Natural killer cell treated with Interleukin-12 subunit alpha and Interleukin-12 subunit beta and Interleukin-15 and Interleukin-18, amount 100 ng/mL, for 72 hours (primary cell): Measurements from ENCODE around the gene TLL2. TPM values are rescaled to one million over a fixed set of nuclear protein-coding genes. Genes with fewer than 3 reads are reported as not detected.

Source experiments
- ATAC-seq, 2 donors: fragments of 150-1000 bp; cut with Tn5 transposase in 1 of 2; sonication (Bioruptor Pico), chemical (Tn5 transposase) in 1 of 2; 2 replicates each; pipeline ENCODE4 v1.10.0; 2021
- DNase-seq: peaks from one replicate; pipeline ENCODE4 v3.0.0; 2022; ENCODE audit warnings: low spot score
- H3K27ac Mint-ChIP-seq, 2 donors: 1 replicate in 1 of 2; 2 replicates in 1 of 2; pipeline ENCODE4 v1.8.0; 2022; ENCODE audit warnings: mixed read lengths in 2 of 2, mild to moderate bottlenecking in 1 of 2, moderate library complexity in 1 of 2
- H3K27me3 Mint-ChIP-seq, 2 donors: 1 replicate in 1 of 2; 2 replicates in 1 of 2; pipeline ENCODE4 v1.8.0; 2022; ENCODE audit warnings: mixed read lengths in 2 of 2
- H3K36me3 Mint-ChIP-seq: one replicate; pipeline ENCODE4 v1.8.0; 2022; ENCODE audit warnings: mixed read lengths
- H3K4me1 Mint-ChIP-seq, 2 donors: 1 replicate in 1 of 2; 2 replicates in 1 of 2; pipeline ENCODE4 v1.8.0; 2022; ENCODE audit warnings: low read depth in 2 of 2, mixed read lengths in 2 of 2, mild to moderate bottlenecking in 1 of 2
- H3K4me3 Mint-ChIP-seq: one replicate; pipeline ENCODE4 v1.8.0; 2022; ENCODE audit warnings: mixed read lengths
- H3K9me3 Mint-ChIP-seq: 2 replicates; pipeline ENCODE4 v1.8.0; 2022; ENCODE audit warnings: mixed read lengths
- total RNA-seq, 2 donors: library from RNA; stranded (reverse); gene quantifications; one replicate each; pipeline ENCODE4 v1.2.3, GENCODE V29; 2022

TLL2 gene
- total RNA-seq, 2 donors from 2014 or later = 0.57 to 2.8 TPM

DNA sequence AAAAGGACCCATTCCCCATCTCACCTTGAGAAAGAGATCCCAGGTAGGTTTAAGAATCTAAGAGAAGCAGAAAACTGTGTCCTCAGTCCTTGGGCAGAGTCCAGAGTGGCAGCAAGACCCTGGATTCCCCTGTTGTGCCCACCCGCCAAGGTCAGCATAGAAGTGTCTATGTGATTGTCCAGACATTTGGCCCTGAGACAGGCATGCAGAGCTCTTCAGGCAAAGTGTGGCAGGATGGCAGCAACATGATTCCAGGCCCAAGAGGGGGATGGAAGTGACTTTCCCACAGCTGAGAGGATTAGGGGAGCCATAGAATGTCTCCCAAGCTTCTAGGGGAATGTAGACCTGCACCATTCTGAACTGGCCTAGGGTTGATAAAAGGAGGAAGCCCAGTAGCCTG lies 115.8 kb downstream of the TLL2 start:
- Mint-ChIP-seq H3K4me1 (peaks cover 6 to 11% of the 10 kb centered on the region in 2 donors), H3K27me3 (peaks cover 31 to 35% of the 10 kb centered on the region in 2 donors), H3K27ac (no peak overlapping the region), H3K9me3 (no peaks in the 10 kb centered on the region), H3K36me3 (no peaks in the 10 kb centered on the region), H3K4me3 (no peak overlapping the region)
- DNase-seq (no peak), ATAC-seq (no peak)

- H3K36me3 Mint-ChIP-seq = no peaks in the 10 kb centered on the region
- H3K9me3 Mint-ChIP-seq = no peaks in the 10 kb centered on the region
- H3K4me1 Mint-ChIP-seq = peaks cover 6 to 11% of the 10 kb centered on the region in 2 donors
- no peak overlapping the region for H3K27ac Mint-ChIP-seq
- ATAC-seq = peak; percentile 68 to 73
- no peak for DNase-seq
- H3K4me3 Mint-ChIP-seq = no peak overlapping the region
- peaks cover 24 to 29% of the 10 kb centered on the region in 2 donors for H3K27me3 Mint-ChIP-seq
Measured at GRCh38 chr10:96395931-96396877, 117.5 kb downstream of the TLL2 start.

- no peak overlapping the region for H3K27ac Mint-ChIP-seq
- no peaks in the 10 kb centered on the region for H3K9me3 Mint-ChIP-seq
- no peak overlapping the region for H3K4me3 Mint-ChIP-seq
- no peaks in the 10 kb centered on the region for H3K36me3 Mint-ChIP-seq
- DNase-seq (no peak), ATAC-seq (no peak)
- H3K27me3 Mint-ChIP-seq = peaks cover 13 to 39% of the 10 kb centered on the region in 2 donors
- H3K4me1 Mint-ChIP-seq = no peaks in the 10 kb centered on the region
Measured at GRCh38 chr10:96390460-96390864, 123.3 kb downstream of the TLL2 start.

- Mint-ChIP-seq H3K27ac (no peak overlapping the region), H3K27me3 (peaks cover 13 to 38% of the 10 kb centered on the region in 2 donors), H3K36me3 (no peaks in the 10 kb centered on the region), H3K4me3 (no peak overlapping the region), H3K9me3 (no peaks in the 10 kb centered on the region), H3K4me1 (no peaks in the 10 kb centered on the region)
- DNase-seq (no peak), ATAC-seq (peak in 1 of 2 donors; percentile 50)
Measured at GRCh38 chr10:96389785-96390184, 123.9 kb downstream of the TLL2 start.

- DNase-seq = no peak
- H3K4me3 Mint-ChIP-seq = no peak overlapping the region
- no peaks in the 10 kb centered on the region for H3K4me1 Mint-ChIP-seq
- ATAC-seq = no peak
- no peaks in the 10 kb centered on the region for H3K36me3 Mint-ChIP-seq
- no peaks in the 10 kb centered on the region for H3K9me3 Mint-ChIP-seq
- H3K27ac Mint-ChIP-seq = no peak overlapping the region
- H3K27me3 Mint-ChIP-seq = peaks cover 17 to 30% of the 10 kb centered on the region in 2 donors
Measured at GRCh38 chr10:96387601-96388000, 126.1 kb downstream of the TLL2 start.

DNA sequence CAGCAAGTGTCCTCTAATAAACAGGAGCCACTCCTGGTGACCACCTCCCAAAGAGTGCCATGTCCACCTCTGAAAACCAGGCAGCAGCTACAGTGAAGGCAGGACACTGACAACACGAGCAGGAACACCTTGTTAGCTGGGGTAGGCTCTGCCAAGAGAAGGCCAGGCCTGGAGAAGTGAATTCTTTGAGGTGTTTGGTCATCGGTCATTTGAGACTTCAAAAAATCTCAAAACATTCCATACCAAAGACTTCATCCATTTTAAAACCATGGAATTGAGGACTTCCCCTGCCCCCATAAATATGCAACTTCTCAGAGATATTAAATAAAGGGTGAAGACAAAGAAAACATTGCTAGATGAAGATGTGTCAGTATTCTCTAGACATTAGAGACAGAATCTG lies 126.6 kb downstream of the TLL2 start:
- Mint-ChIP-seq H3K9me3 (no peaks in the 10 kb centered on the region), H3K4me3 (no peak overlapping the region), H3K27me3 (peaks cover 18 to 30% of the 10 kb centered on the region in 2 donors), H3K27ac (no peak overlapping the region), H3K4me1 (no peaks in the 10 kb centered on the region), H3K36me3 (no peaks in the 10 kb centered on the region)
- ATAC-seq = no peak
- DNase-seq = no peak

GRCh38 chr10:96384506-96384905 lies 129.2 kb downstream of the TLL2 start:
- H3K27me3 Mint-ChIP-seq = peaks cover 16 to 35% of the 10 kb centered on the region in 2 donors
- no peaks in the 10 kb centered on the region for H3K4me1 Mint-ChIP-seq
- no peak overlapping the region for H3K27ac Mint-ChIP-seq
- no peak overlapping the region for H3K4me3 Mint-ChIP-seq
- H3K36me3 Mint-ChIP-seq = no peaks in the 10 kb centered on the region
- ATAC-seq (peak in 1 of 2 donors; percentile 11), DNase-seq (no peak)
- no peaks in the 10 kb centered on the region for H3K9me3 Mint-ChIP-seq

- Mint-ChIP-seq H3K27ac (no peak overlapping the region), H3K9me3 (no peaks in the 10 kb centered on the region), H3K27me3 (peaks cover 9 to 17% of the 10 kb centered on the region in 2 donors), H3K4me1 (peaks cover 0 to under 1% of the 10 kb centered on the region in 2 donors), H3K36me3 (no peaks in the 10 kb centered on the region), H3K4me3 (no peak overlapping the region)
- no peak for DNase-seq
- ATAC-seq = no peak
Measured at GRCh38 chr10:96380821-96381220, 132.9 kb downstream of the TLL2 start.

- peaks cover 10 to 12% of the 10 kb centered on the region in 2 donors for H3K4me1 Mint-ChIP-seq
- ATAC-seq (no peak), DNase-seq (no peak)
- H3K4me3 Mint-ChIP-seq = no peak overlapping the region
- peaks cover 13 to 22% of the 10 kb centered on the region in 2 donors for H3K27me3 Mint-ChIP-seq
- H3K9me3 Mint-ChIP-seq = no peaks in the 10 kb centered on the region
- no peak overlapping the region for H3K27ac Mint-ChIP-seq
- H3K36me3 Mint-ChIP-seq = no peaks in the 10 kb centered on the region
Measured at GRCh38 chr10:96379758-96380157, 134.0 kb downstream of the TLL2 start.

GRCh38 chr10:96378741-96379140 lies 135.0 kb downstream of the TLL2 start:
- Mint-ChIP-seq H3K4me1 (peaks cover 13 to 15% of the 10 kb centered on the region in 2 donors), H3K27me3 (peaks cover 20 to 28% of the 10 kb centered on the region in 2 donors), H3K36me3 (no peaks in the 10 kb centered on the region), H3K9me3 (no peaks in the 10 kb centered on the region), H3K27ac (no peak overlapping the region), H3K4me3 (no peak overlapping the region)
- no peak for ATAC-seq
- no peak for DNase-seq

GRCh38 chr10:96377816-96378294 lies 135.9 kb downstream of the TLL2 start:
- H3K4me3 Mint-ChIP-seq = no peak overlapping the region
- ATAC-seq (no peak), DNase-seq (no peak)
- H3K4me1 Mint-ChIP-seq = peaks cover 13 to 15% of the 10 kb centered on the region in 2 donors
- H3K27ac Mint-ChIP-seq = no peak overlapping the region
- no peaks in the 10 kb centered on the region for H3K36me3 Mint-ChIP-seq
- H3K9me3 Mint-ChIP-seq = no peaks in the 10 kb centered on the region
- H3K27me3 Mint-ChIP-seq = peaks cover 23 to 27% of the 10 kb centered on the region in 2 donors

DNA sequence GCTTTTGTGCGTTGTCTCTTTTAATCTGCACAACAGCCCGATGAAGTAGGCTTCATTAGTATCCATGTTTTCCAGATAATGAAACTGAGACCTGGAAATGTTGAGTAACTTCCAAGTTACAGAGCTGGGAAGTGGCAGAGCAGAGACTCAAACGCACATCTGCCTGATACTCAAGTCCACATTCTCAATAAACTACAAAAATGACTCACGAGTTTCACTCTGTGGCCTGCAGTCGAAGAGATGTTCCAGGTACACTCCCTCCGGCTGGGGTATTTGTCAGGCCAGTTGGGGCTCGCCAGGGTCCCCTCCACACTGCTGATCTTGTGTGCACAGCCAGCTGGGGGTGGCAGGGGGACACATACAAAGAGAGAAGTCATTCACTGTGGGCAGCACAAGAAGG lies 137.2 kb downstream of the TLL2 start:
- no peak for ATAC-seq
- Mint-ChIP-seq H3K4me1 (peaks cover 13 to 15% of the 10 kb centered on the region in 2 donors), H3K36me3 (no peaks in the 10 kb centered on the region), H3K9me3 (no peaks in the 10 kb centered on the region), H3K27ac (no peak overlapping the region), H3K4me3 (no peak overlapping the region), H3K27me3 (peaks cover 19 to 22% of the 10 kb centered on the region in 2 donors)
- DNase-seq = no peak

- Mint-ChIP-seq H3K27ac (no peak overlapping the region), H3K4me1 (peaks cover 13 to 15% of the 10 kb centered on the region in 2 donors), H3K27me3 (peaks cover 13 to 22% of the 10 kb centered on the region in 2 donors), H3K9me3 (no peaks in the 10 kb centered on the region), H3K4me3 (peak overlapping the region; percentile 67), H3K36me3 (no peaks in the 10 kb centered on the region)
- DNase-seq (peak; percentile 83), ATAC-seq (peak; percentile 72 to 85)
Measured at GRCh38 chr10:96374985-96375830, 138.5 kb downstream of the TLL2 start.
